Prostate gland (tissue), 2 donors: ENCODE results near the gene DNAJC16. TPM values are rescaled to one million over a fixed set of nuclear protein-coding genes. Genes with fewer than 3 reads are reported as not detected.
A peak's percentile ranks its signal among the peaks of the same experiment; 100 is the strongest.

Source experiments
- DNase-seq: peaks from one replicate; pipeline ENCODE4 v3.0.0-alpha.2; 2019; ENCODE audit warnings: low spot score
- H3K27ac ChIP-seq, 2 donors: fragments of 200-600 bp; sonication (generic); 2 replicates each; pipeline ENCODE4 v1.5.1; 2017 to 2019
- H3K27me3 ChIP-seq: fragments of 200-600 bp; sonication (generic); replicated peaks from 2 replicates; pipeline ENCODE4 v1.5.1; 2019; ENCODE audit not compliant: insufficient read depth
- H3K36me3 ChIP-seq, 2 donors: fragments of 200-600 bp; sonication (generic); 1 replicate in 1 of 2; 2 replicates in 1 of 2; pipeline versions ENCODE4 v1.5.1 to v1.8.1; 2017 to 2019
- H3K4me1 ChIP-seq: fragments of 200-600 bp; sonication (generic); replicated peaks from 2 replicates; pipeline ENCODE4 v1.5.1; 2019
- H3K4me3 ChIP-seq, 2 donors: fragments of 200-600 bp; sonication (generic); 2 replicates each; pipeline ENCODE4 v1.5.1; 2017 to 2019
- H3K9me3 ChIP-seq: fragments of 200-600 bp; sonication (generic); 2 replicates; pipeline ENCODE4 v1.5.1; 2017
- CTCF ChIP-seq, 4 experiments: fragments of 200-600 bp in 2 of 4; fragments of 450-650 bp in 2 of 4; sonication (generic) in 2 of 4; IDR thresholded peaks; 1 replicate in 3 of 4; 2 replicates in 1 of 4; pipeline ENCODE4 v1.5.1; 2016 to 2019; ENCODE audit warnings: antibody characterized with exemption in 4 of 4, mild to moderate bottlenecking in 2 of 4, moderate library complexity in 2 of 4
- POLR2A ChIP-seq: fragments of 450-650 bp; IDR thresholded peaks from one replicate; pipeline ENCODE4 v1.6.1; 2016; ENCODE audit warnings: antibody characterized with exemption, mild to moderate bottlenecking
- POLR2AphosphoS5 ChIP-seq: sonication (generic); formaldehyde crosslinking; IDR thresholded peaks from one replicate; pipeline ENCODE4 v1.6.1; 2017; ENCODE audit warnings: antibody characterized with exemption
- WGBS: methylation state at CpG from one replicate; pipeline ENCODE4 v1.1.5; 2018; 5-methylcytosine and 5-hydroxymethylcytosine counted together
- intact Hi-C: fragments of 100-400 bp; cut with DNase I; formaldehyde crosslinking; loops from one replicate; pipeline ENCODE4 v1.14.2; 2022
- total RNA-seq, 2 donors: library from RNA; depleted of rRNA; stranded (reverse); fragments of >200 nt; gene quantifications; one replicate each; pipeline ENCODE4 v1.1.0, GENCODE V29; 2016

The DNAJC16 gene
- total RNA-seq, 2 donors from 2014 or later = 21.5 to 27.2 TPM

GRCh38 chr1:15618077-15618654 lies 91.5 kb downstream of the DNAJC16 start:
- Histone ChIP-seq H3K36me3 (no peaks in the 10 kb centered on the region), H3K9me3 (no peaks in the 10 kb centered on the region), H3K27me3 (no peaks in the 10 kb centered on the region), H3K27ac (peak overlapping the region; percentile 96 to 97), H3K4me3 (peak overlapping the region; percentile 83 to 95), H3K4me1 (peaks cover 7% of the 10 kb centered on the region)
- intact Hi-C loops = loop anchor here (5.0 kb wide), 1 partner anchor 84 kb away; no protein-coding TSS in a partner anchor
- 0% methylated on average over 8 of the region's 8 CpGs for WGBS
- DNase-seq = peak; percentile 42
- TF ChIP-seq POLR2A = no peak
- no peak for TF ChIP-seq CTCF (IDR thresholded peaks at IDR 0.05)
- TF ChIP-seq POLR2AphosphoS5 = peak; percentile 28

DNA sequence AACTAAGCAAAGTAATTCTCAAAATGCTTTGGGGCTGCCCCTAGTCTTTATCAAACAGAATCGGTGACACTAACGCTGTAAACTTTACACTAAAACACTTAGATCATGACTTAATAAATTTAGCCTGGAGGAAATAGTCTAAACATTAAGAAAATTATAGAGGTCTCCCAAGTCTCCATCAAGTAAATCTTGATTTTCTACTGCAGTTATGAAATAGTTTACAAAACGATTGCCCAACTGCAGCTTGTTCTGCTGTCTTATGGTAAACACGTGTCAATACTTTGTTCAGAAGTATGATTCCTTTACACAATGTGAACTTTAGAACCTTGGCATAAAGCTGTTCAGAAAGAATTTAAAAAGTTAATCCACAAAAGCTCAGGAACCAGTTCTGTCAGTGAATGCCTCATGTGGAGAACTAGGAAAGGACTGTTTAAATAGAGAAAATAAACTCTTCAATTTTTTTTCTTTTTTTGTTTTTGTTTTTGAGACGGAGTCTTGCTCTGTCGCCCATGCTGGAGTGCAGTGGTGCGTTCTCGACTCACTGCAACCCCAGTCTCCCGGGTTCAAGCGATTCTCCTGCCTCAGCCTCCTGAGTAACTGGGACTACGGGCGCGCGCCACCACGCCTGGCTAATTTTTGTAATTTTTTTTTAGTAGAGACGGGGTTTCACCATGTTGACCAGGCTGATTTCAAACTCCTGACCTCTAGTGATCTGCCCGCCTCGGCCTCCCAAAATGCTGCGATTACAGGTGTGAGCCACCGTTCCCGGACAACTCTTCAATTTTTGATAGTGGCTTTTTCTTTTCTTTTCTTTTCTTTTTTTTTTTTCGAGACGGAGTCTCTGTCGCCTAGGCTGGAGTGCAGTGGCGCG lies 92.2 kb downstream of the DNAJC16 start:
- peak overlapping the region; percentile 83 to 95 for H3K4me3 ChIP-seq
- intact Hi-C loops = loop anchor here (5.0 kb wide), 1 partner anchor 83 kb away; no protein-coding TSS in a partner anchor
- peak overlapping the region; percentile 96 to 97 for H3K27ac ChIP-seq
- H3K9me3 ChIP-seq = no peaks in the 10 kb centered on the region
- DNase-seq = peak; percentile 58
- H3K36me3 ChIP-seq = no peaks in the 10 kb centered on the region
- TF ChIP-seq POLR2A = no peak
- peak; percentile 87 for TF ChIP-seq POLR2AphosphoS5
- TF ChIP-seq CTCF (IDR thresholded peaks at IDR 0.05) = peak in 1 of 4 experiments; percentile 39
- H3K27me3 ChIP-seq = no peaks in the 10 kb centered on the region
- peaks cover 8% of the 10 kb centered on the region for H3K4me1 ChIP-seq
- 69% methylated on average over 26 of the region's 26 CpGs for WGBS

DNA sequence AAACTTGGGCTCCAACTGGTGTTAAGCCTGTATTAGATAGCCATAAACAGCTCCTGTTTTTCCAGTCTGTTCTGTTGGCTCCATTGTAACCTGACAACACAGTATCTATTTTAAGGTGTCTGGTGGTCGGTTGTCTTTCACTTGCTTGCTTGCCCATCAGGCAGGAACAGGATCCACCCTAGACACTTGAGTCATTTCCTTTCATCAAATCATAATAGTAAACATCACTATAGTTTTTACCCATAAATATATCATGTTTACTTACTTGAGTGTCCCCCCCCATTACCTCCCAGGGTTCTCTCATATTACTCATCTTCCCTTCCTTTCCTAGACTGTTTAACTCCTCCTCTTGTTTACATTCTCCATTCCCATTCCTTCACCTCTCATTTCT lies 93.5 kb downstream of the DNAJC16 start:
- Histone ChIP-seq H3K27me3 (no peaks in the 10 kb centered on the region), H3K4me3 (no peak overlapping the region), H3K9me3 (no peaks in the 10 kb centered on the region), H3K4me1 (peaks cover 10% of the 10 kb centered on the region), H3K27ac (peak overlapping the region; percentile 96 to 97), H3K36me3 (no peaks in the 10 kb centered on the region)
- no peak for TF ChIP-seq CTCF (IDR thresholded peaks at IDR 0.05)
- no peak for TF ChIP-seq POLR2AphosphoS5
- TF ChIP-seq POLR2A = no peak
- WGBS = 23% methylated on average over 1 of the region's 1 CpG
- no peak for DNase-seq
- intact Hi-C loops = no loop called here

DNA sequence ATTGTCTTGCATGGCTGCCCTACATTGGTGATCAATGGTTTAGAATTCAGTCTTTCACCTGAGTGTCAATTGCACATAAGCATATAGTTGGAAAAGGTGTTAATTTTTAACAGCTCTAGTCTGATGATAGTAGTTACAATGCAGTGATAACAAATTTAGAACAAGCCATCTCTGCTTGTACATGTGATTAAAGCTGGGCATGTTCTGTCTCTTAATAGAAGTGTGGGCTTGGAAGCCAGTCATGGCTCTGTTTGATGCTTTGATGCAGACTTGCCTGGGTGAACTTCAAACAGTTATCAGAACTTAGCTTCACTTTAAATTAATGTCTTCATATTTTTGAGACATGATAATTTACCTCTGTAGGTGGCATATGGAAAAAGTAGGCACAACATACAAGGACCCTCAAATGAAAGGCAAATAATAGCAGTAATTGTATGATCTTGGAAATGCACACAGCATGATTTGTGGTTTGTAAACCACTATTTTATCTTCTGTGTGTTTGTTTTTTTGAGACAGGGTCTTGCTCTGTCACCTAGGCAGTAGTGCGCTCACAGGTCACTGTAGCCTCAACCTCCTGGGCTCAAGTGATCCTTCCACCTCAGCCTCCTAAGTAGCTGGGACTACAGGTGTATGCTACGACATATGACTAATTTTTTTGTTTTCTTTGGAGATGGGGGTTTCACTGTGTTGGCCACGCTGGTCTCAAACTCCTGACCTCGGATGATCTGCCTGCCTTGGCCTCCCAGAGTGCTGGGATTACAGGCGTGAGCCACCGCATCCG lies 94.4 kb downstream of the DNAJC16 start:
- intact Hi-C loops = no loop called here

More for the DNA sequence above, 94.4 kb downstream of the DNAJC16 start:
- 94% methylated on average over 7 of the region's 7 CpGs for WGBS
- no peak overlapping the region for H3K4me3 ChIP-seq
- no peak overlapping the region for H3K27ac ChIP-seq
- TF ChIP-seq POLR2A = no peak
- TF ChIP-seq POLR2AphosphoS5 = no peak
- no peak for TF ChIP-seq CTCF (IDR thresholded peaks at IDR 0.05)
- DNase-seq = no peak
- no peaks in the 10 kb centered on the region for H3K27me3 ChIP-seq
- no peaks in the 10 kb centered on the region for H3K9me3 ChIP-seq
- H3K4me1 ChIP-seq = peaks cover 17% of the 10 kb centered on the region
- no peaks in the 10 kb centered on the region for H3K36me3 ChIP-seq
